ENCODE measurements around the gene IRF2BPL.
A peak's percentile ranks its signal among the peaks of the same experiment; 100 is the strongest.

Gene IRF2BPL

DNA sequence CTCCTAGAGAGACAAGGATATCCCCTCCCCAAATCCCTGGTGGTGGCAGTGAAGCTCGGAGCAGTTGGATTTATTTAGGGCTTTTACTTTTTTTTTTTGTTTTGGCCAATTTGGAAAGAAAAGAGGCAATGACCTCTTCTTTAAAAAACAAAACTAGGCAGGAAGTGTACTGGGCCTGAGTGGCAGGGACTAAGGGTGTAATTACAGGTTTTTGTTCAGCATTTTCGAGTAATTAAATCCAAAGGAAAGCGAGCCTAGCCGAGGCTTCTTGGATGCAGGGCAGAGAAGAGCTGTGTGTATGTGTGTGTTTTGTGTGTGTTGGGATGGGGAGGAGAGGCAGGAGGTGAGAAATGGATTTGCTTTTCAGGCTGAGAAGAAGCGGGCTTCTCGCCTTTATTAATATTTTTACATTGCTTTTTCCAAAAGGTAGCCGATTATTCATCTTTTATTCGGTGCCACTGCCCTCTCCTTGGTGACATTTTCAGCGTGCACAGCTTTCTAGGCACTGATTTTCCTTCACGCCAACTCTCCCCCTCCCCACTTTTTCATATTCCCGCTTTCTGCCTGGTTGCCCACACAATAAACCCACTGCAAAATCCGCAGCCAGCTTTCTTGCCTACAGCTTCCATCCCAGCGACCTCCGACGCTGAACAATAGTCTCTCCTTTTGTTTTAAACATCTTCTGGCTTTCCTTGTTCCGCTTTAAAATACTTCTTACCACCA lies 8.9 kb upstream of the IRF2BPL start:
- Histone ChIP-seq H3K9ac (ENCODE audit: low read length) (no peak overlapping the region), H2AK5ac (ENCODE audit: low read length) (peak overlapping the region; percentile 7), H3K79me2 (ENCODE audit: control insufficient read depth, insufficient read depth, low read length, poor library complexity) (peaks cover 5% of the 10 kb centered on the region), H3K27me3 (ENCODE audit: insufficient read depth, low read length) (no peaks in the 10 kb centered on the region), H3K9me3 (ENCODE audit: insufficient read depth, low read depth, low read length) (no peaks in the 10 kb centered on the region), H3K18ac (ENCODE audit: low read length) (no peak overlapping the region), H3K4me2 (ENCODE audit: low read length) (no peak overlapping the region), H2BK120ac (ENCODE audit: insufficient read depth, low read length, poor library complexity) (no peak overlapping the region), H3K23ac (ENCODE audit: low read length) (no peak overlapping the region), H2AFZ (ENCODE audit: insufficient read depth, low read length, poor library complexity) (no peak overlapping the region), H4K12ac (ENCODE audit: low read depth, low read length) (no peak overlapping the region), H3K4me1 (ENCODE audit: control insufficient read depth in 1 of 2, insufficient read depth in 2 of 2, low read length in 2 of 2) (peaks cover 30 to 38% of the 10 kb centered on the region in 2 experiments), H3K27ac (ENCODE audit: low read depth, low read length) (no peak overlapping the region), H3K36me3 (ENCODE audit: control insufficient read depth in 1 of 2, insufficient read depth in 2 of 2, low read length in 2 of 2) (no peaks in the 10 kb centered on the region), H3K4ac (ENCODE audit: low read depth, low read length) (no peak overlapping the region), H4K91ac (ENCODE audit: low read depth, low read length) (peak overlapping the region; percentile 8), H3K14ac (ENCODE audit: low read length) (peak overlapping the region; percentile 18), H2BK5ac (ENCODE audit: low read depth, low read length, poor library complexity) (no peak overlapping the region), H3K79me1 (ENCODE audit: low read length) (peaks cover 22% of the 10 kb centered on the region), H2BK12ac (ENCODE audit: low read length) (peak overlapping the region; percentile 41), H3K4me3 (ENCODE audit: low read depth, low read length) (no peak overlapping the region), H4K8ac (ENCODE audit: low read depth, low read length) (no peak overlapping the region)
- no peak for DNase-seq
- no CpG with 5 or more reads among the region's 16 CpGs for WGBS (ENCODE audit: extremely low coverage, insufficient coverage, insufficient read length)

DNA sequence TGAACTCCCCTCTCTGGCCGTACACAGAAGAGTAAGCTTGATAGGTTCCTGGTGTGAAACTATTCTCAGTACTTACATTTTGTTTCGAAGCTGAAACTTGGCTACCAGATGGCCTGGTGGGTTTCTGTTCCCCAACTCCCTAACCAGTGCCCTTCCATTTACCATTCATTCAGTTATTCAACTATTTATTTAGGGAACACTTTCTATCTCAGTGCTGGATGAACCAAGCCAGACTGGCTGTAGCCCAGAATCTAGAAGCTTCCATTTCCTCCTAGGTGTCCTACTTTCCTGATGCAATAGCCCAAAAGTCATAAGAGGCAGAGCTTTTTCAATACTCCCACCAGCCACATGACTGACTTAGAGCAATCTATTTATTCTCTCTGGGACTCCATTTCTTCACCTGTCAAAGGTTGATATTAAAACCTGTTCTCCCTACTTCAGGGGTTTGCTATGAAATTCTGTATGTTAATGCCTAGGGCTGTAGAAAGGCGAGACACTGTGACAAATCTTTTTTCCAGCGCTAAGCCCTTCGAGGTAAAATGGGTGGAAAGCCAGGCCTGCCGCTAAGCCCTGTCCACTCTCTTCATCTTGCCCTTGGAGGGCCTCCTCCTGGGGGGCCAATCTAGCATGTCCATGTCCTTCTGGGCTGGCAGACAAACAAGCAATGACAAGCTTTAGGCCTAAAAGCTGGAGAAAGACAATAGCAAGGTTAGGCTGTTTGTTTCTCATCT lies 8.1 kb upstream of the IRF2BPL start:
- no CpG with 5 or more reads among the region's 6 CpGs for WGBS (ENCODE audit: extremely low coverage, insufficient coverage, insufficient read length)
- H3K27ac ChIP-seq (ENCODE audit: low read depth, low read length), result no peak overlapping the region
- H2BK12ac ChIP-seq (ENCODE audit: low read length), result peak overlapping the region; percentile 78
- no peak overlapping the region for H4K8ac ChIP-seq (ENCODE audit: low read depth, low read length)
- H3K23ac ChIP-seq (ENCODE audit: low read length), result no peak overlapping the region
- H4K12ac ChIP-seq (ENCODE audit: low read depth, low read length), result no peak overlapping the region
- no peaks in the 10 kb centered on the region for H3K27me3 ChIP-seq (ENCODE audit: insufficient read depth, low read length)
- H3K79me1 ChIP-seq (ENCODE audit: low read length), result peaks cover 21% of the 10 kb centered on the region
- H2BK5ac ChIP-seq (ENCODE audit: low read depth, low read length, poor library complexity), result no peak overlapping the region
- peaks cover 27 to 35% of the 10 kb centered on the region in 2 experiments for H3K4me1 ChIP-seq (ENCODE audit: control insufficient read depth in 1 of 2, insufficient read depth in 2 of 2, low read length in 2 of 2)
- H3K14ac ChIP-seq (ENCODE audit: low read length), result no peak overlapping the region
- H3K18ac ChIP-seq (ENCODE audit: low read length), result no peak overlapping the region
- H3K79me2 ChIP-seq (ENCODE audit: control insufficient read depth, insufficient read depth, low read length, poor library complexity), result peaks cover 6% of the 10 kb centered on the region
- H3K36me3 ChIP-seq (ENCODE audit: control insufficient read depth in 1 of 2, insufficient read depth in 2 of 2, low read length in 2 of 2), result no peaks in the 10 kb centered on the region
- H3K4me3 ChIP-seq (ENCODE audit: low read depth, low read length), result no peak overlapping the region
- no peak overlapping the region for H3K4ac ChIP-seq (ENCODE audit: low read depth, low read length)
- no peak overlapping the region for H2AK5ac ChIP-seq (ENCODE audit: low read length)
- H2AFZ ChIP-seq (ENCODE audit: insufficient read depth, low read length, poor library complexity), result no peak overlapping the region
- H3K4me2 ChIP-seq (ENCODE audit: low read length), result no peak overlapping the region
- no peak overlapping the region for H2BK120ac ChIP-seq (ENCODE audit: insufficient read depth, low read length, poor library complexity)
- no peak overlapping the region for H3K9ac ChIP-seq (ENCODE audit: low read length)
- DNase-seq, result no peak
- no peaks in the 10 kb centered on the region for H3K9me3 ChIP-seq (ENCODE audit: insufficient read depth, low read depth, low read length)
- peak overlapping the region; percentile 19 for H4K91ac ChIP-seq (ENCODE audit: low read depth, low read length)

DNA sequence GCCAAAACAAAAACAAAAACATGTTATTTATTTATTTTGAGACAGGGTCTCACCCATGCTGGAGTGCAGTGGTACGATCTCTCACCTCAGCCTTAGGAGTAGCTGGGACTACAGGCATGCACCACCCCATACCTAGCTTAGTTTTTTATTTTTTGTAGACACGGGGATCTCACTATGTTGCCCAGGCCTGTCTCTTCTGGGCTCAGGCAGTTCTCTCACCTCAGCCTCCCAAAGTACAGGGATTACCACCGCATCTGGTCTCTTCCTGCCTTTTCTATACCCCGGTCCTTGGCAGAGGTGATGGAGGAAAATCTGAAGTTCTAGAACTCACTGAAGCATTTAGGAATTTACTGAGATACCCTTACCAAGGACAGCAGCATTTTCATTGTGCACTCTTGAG lies 6.8 kb upstream of the IRF2BPL start:
- Histone ChIP-seq H3K36me3 (ENCODE audit: control insufficient read depth in 1 of 2, insufficient read depth in 2 of 2, low read length in 2 of 2) (no peaks in the 10 kb centered on the region), H3K27ac (ENCODE audit: low read depth, low read length) (no peak overlapping the region), H3K18ac (ENCODE audit: low read length) (no peak overlapping the region), H3K79me2 (ENCODE audit: control insufficient read depth, insufficient read depth, low read length, poor library complexity) (peaks cover 6% of the 10 kb centered on the region), H2AFZ (ENCODE audit: insufficient read depth, low read length, poor library complexity) (no peak overlapping the region), H3K4me1 (ENCODE audit: control insufficient read depth in 1 of 2, insufficient read depth in 2 of 2, low read length in 2 of 2) (peaks cover 26 to 33% of the 10 kb centered on the region in 2 experiments), H2BK120ac (ENCODE audit: insufficient read depth, low read length, poor library complexity) (no peak overlapping the region), H3K4me2 (ENCODE audit: low read length) (no peak overlapping the region), H3K14ac (ENCODE audit: low read length) (no peak overlapping the region), H4K91ac (ENCODE audit: low read depth, low read length) (no peak overlapping the region), H4K12ac (ENCODE audit: low read depth, low read length) (no peak overlapping the region), H4K8ac (ENCODE audit: low read depth, low read length) (no peak overlapping the region), H3K79me1 (ENCODE audit: low read length) (peaks cover 19% of the 10 kb centered on the region), H3K23ac (ENCODE audit: low read length) (no peak overlapping the region), H3K9me3 (ENCODE audit: insufficient read depth, low read depth, low read length) (no peaks in the 10 kb centered on the region), H3K4me3 (ENCODE audit: low read depth, low read length) (no peak overlapping the region), H3K4ac (ENCODE audit: low read depth, low read length) (no peak overlapping the region), H3K27me3 (ENCODE audit: insufficient read depth, low read length) (no peaks in the 10 kb centered on the region), H2BK12ac (ENCODE audit: low read length) (no peak overlapping the region), H2AK5ac (ENCODE audit: low read length) (no peak overlapping the region), H3K9ac (ENCODE audit: low read length) (no peak overlapping the region), H2BK5ac (ENCODE audit: low read depth, low read length, poor library complexity) (no peak overlapping the region)
- WGBS (ENCODE audit: extremely low coverage, insufficient coverage, insufficient read length), result no CpG with 5 or more reads among the region's 4 CpGs
- no peak for DNase-seq

DNA sequence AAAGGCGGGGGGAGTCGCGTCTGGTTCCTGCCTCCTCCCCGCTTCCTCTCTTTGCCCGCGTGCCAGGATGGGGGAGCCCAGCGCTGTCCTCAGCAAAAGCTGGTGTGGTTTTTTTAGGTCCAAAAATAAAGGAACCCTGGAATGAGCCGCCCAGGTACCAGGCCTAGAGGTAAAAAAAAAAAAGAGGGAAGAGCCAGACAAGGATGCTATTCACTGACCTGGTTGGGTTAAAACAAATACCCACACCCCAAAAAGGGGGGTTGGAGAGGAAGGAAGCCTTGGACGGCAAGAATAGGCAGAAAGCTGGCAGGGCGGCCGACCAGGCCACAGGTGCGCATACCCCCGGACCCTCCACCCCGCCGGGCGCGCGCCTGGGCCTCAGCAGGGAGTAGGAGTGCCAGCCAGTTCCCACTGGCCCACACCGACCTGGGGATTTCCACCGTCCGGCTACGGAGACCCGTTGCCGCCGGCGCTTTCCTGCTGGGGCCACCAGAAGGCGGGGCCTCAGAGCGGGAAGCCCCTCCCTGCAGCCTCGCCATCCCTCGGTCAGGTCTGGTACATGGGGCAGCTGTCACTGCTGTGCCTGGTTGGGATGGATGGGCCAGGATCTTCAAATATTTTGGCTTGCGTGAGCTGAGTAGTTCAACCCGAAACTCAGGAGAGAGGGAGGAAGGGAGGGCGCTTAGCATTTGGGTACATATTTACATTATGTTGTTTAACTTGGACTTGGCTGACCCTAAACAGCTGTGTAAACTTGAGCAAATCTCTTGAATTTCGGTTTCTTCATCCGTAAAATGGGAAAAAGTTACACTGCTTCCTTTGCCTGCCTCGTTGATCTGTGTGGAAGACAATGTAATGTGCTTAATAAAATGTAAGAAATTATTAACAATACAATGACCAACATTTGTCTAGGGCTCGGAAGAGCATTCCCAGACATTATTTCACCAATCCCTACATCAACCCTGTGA lies 5.4 kb upstream of the IRF2BPL start:
- Histone ChIP-seq H2BK12ac (ENCODE audit: low read length) (peak overlapping the region; percentile 61), H3K4me2 (ENCODE audit: low read length) (peak overlapping the region; percentile 67), H3K79me2 (ENCODE audit: control insufficient read depth, insufficient read depth, low read length, poor library complexity) (peaks cover 6% of the 10 kb centered on the region), H2AK5ac (ENCODE audit: low read length) (peak overlapping the region; percentile 31), H3K4me1 (ENCODE audit: control insufficient read depth in 1 of 2, insufficient read depth in 2 of 2, low read length in 2 of 2) (peaks cover 26 to 35% of the 10 kb centered on the region in 2 experiments), H3K36me3 (ENCODE audit: control insufficient read depth in 1 of 2, insufficient read depth in 2 of 2, low read length in 2 of 2) (no peaks in the 10 kb centered on the region), H3K9me3 (ENCODE audit: insufficient read depth, low read depth, low read length) (no peaks in the 10 kb centered on the region), H4K12ac (ENCODE audit: low read depth, low read length) (peak overlapping the region; percentile 24), H3K23ac (ENCODE audit: low read length) (no peak overlapping the region), H3K4ac (ENCODE audit: low read depth, low read length) (peak overlapping the region; percentile 35), H2AFZ (ENCODE audit: insufficient read depth, low read length, poor library complexity) (peak overlapping the region; percentile 53), H3K79me1 (ENCODE audit: low read length) (peaks cover 23% of the 10 kb centered on the region), H3K18ac (ENCODE audit: low read length) (peak overlapping the region; percentile 55), H3K14ac (ENCODE audit: low read length) (peak overlapping the region; percentile 67), H2BK5ac (ENCODE audit: low read depth, low read length, poor library complexity) (peak overlapping the region; percentile 68), H3K27ac (ENCODE audit: low read depth, low read length) (peak overlapping the region; percentile 94), H3K9ac (ENCODE audit: low read length) (no peak overlapping the region), H2BK120ac (ENCODE audit: insufficient read depth, low read length, poor library complexity) (peak overlapping the region; percentile 76), H4K91ac (ENCODE audit: low read depth, low read length) (peak overlapping the region; percentile 95), H3K4me3 (ENCODE audit: low read depth, low read length) (no peak overlapping the region), H4K8ac (ENCODE audit: low read depth, low read length) (peak overlapping the region; percentile 66), H3K27me3 (ENCODE audit: insufficient read depth, low read length) (no peaks in the 10 kb centered on the region)
- no CpG with 5 or more reads among the region's 37 CpGs for WGBS (ENCODE audit: extremely low coverage, insufficient coverage, insufficient read length)
- DNase-seq, result peak; percentile 89 to 91
